A673 (cell line): ENCODE data around the gene INPP5E.

ENCODE experiments used
- CTCF ChIP-seq: fragments of 300-800, 200-600 bp; sonication (generic); conservative IDR thresholded peaks from 2 replicates; pipeline ENCODE4 v1.5.1; 2017; ENCODE audit warnings: low read depth, mild to moderate bottlenecking, antibody characterized with exemption, low read length, moderate library complexity, mixed read lengths
- EZH2 ChIP-seq: fragments of 200-600 bp; sonication (generic); IDR thresholded peaks from 2 replicates; pipeline ENCODE4 v1.6.1; 2017; ENCODE audit warnings: borderline replicate concordance, low read depth, mild to moderate bottlenecking, mixed read lengths, antibody characterized with exemption, low read length; ENCODE audit not compliant: poor library complexity, severe bottlenecking

DNA sequence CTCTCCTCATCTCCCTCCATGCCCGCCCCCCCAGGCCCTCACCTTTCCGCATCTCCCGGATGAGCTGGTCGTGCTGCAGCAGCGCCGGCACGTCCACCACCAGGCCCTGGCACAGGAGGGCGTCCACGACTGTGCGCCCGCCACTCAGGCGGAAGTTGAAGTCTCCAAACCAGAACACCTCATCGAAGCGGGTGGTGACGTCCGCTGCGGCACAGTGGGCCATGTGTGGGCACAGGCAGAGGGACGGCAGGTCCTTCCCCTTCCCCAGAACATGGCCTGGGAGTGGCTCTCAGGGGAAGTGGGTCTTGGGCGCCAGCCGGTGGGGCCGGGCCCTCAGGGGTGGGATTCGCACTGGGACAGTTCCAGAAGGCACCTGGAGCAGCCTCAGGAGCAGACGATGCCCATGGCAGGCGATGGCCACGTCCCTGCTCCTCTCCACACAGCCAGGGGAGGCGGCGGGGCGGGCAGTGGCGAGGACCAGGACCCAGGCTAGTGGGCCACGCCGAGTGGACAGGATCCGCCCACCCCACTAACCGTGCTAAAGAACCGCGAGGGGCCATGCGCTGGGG, 7.8 kb downstream of the INPP5E start:
- TF ChIP-seq CTCF (no peak), EZH2 (no peak)
